ENCODE measurements around the gene CLTC.

CLTC gene

DNA sequence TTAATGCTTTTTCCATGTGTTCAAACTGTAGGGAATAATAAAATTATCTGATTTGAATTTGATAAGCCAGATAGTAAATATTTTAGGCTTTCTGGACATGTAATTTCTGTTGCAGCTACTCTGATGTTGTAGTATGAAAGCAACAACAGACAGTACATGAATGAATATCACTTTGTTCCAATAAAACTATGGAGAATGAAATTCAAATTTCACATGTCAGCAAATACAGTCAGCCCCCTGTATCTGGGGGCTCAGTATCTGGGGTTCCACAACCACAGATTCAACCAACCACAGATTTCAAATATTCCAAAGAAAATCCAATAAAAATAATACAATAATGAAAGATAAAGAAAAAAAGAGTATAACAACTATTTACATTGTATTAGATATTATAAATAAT is 8.2 kb upstream of the CLTC start:
- no peak for TF ChIP-seq CTCF (conservative IDR thresholded peaks at IDR 0.05)
- no peak overlapping the region for H3K27ac ChIP-seq

DNA sequence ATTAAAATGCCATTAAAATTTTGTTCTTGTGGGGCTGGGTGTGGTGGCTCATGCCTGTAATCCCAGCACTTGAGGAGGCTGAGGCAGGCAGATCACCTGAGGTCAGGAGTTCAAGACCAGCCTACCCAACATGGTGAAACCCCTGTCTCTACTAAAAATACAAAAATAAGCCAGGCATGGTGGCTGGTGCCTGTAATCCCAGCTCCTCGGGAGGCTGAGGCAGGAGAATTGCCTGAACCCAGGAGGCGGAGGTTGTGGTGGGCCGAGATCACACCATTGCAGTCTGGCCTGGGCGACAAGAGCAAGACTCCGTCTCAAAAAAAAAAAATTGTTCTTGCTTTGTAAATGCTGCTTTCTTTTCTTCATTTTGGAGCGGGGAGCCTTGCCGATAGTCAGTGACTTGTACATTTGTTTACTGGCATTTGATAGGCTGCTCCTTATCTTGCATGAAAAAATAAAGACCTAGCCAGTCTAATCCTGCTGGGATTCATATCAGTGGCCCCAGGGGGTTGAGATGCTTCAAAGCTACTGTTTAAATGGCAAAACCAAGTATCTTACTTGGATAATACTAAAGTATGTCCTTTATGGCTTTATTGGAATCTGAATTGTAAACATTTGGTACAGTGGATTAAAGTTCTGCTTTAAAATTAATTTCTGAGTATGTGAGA is 3.3 kb upstream of the CLTC start:
- peak overlapping the region; percentile 99 for H3K27ac ChIP-seq

DNA sequence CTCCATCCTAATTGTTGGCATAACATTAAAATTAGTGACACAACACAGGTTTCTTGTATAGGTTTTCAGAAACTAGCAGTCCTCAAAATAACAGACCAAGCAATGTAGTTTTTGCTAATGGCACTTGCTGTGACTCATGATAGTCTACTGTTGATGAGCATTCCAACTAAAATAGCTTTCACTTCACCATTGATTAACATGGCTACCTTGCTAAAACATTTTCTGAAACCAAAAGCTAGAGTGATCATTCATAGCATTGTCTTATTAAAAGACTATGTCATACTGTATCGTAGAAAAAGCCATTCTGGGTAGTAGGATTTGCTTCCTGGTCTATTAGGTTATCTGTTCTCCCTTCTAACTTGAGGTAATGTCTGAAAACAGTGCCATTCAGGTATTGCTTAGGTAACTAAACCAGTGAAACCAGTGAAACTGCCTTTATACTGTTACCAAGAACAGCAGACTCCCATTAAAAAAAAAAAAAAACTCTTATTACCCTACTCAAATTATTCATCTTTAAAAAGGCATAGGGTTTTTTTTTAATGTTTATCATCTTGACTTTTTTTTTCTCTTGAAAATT is 2.5 kb upstream of the CLTC start:
- no peak for TF ChIP-seq CTCF (conservative IDR thresholded peaks at IDR 0.05)
- peak overlapping the region; percentile 99 for H3K27ac ChIP-seq

More for the DNA sequence above, 3.3 kb upstream of the CLTC start:
- no peak for TF ChIP-seq CTCF (conservative IDR thresholded peaks at IDR 0.05)

DNA sequence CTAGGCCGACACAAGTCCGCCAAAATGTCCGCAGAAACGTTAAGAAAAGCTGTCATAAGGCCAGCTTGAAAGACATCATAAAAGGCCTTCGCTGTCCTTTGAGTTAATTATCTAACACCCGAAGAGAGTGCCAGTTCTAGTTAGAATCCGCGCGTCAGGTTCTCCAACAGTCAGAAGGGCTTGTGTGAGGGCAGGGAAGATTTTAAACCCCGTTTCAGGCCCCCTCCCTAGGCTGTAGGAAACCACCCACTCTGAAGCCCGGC is 729 bp upstream of the CLTC start:
- peak overlapping the region; percentile 99 for H3K27ac ChIP-seq
- no peak for TF ChIP-seq CTCF (conservative IDR thresholded peaks at IDR 0.05)

DNA sequence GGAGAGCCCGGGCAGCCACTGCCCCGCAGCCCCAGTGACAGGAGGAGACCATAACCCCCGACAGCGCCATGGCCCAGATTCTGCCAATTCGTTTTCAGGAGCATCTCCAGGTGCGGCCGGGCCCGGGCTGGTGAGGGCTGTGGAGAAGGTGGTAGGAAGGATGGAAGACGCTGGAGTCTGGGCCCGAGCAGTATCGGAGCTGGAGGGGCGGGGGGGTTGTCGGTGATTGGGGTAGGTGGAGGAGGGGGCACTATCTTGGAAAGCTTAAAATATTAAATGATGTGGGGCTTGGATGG is 317 bp downstream of the CLTC start:
- TF ChIP-seq CTCF (conservative IDR thresholded peaks at IDR 0.05) = no peak
- peak overlapping the region; percentile 99 for H3K27ac ChIP-seq

DNA sequence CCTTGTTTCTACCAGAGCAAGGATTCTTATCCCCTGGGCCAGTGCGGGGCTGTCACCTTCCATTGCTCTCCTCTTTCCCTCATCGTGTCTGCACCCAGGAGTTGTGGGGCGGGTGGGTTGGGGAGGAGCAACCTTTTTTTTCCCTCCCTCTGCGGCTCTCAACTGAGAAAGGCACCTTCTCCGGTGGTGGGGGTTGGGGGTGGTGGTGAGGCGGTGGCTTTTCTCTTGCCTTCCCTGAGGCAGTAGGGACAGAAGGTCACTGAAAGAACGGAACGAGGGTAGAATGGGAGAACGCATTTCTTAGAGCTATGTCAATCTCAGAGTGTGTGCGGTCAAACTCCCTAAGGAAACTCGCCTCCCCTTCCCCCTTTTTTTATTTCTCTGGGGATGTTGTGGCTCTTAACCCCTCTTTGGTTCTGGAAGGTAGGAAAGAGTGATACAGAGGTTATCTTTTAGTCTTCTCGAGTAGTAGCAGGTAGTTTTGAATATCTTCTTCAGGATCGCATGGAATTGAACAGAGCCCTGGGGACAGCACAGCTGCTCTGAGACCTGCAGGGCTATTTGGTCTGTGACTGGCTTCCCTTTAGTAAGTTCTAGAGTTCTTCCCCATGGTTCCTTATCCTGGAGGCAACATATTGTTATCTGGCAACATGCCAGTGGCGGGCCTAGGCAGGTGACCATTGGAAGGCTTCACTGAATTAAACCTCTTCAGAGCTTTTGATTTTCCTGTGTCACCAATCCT is 994 bp downstream of the CLTC start:
- no peak for TF ChIP-seq CTCF (conservative IDR thresholded peaks at IDR 0.05)

DNA sequence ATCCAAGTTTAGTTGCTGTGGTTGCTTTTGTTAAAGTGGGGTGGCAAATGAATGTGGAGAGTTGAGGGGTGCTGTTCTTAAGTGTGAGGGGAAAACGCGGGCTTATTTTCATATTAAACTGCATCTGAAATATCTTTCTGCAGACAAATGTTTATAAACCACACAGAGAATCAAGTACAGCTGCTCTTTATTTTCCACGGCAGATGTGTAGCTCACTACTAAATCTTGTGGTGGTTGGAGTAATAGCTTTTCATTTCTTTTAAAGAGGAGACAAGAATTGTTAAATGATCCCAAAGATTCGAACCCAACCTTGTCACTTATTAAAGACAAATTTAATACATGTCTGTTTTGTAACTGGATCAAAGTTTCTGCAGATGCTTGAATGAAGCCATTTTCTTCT is 2.1 kb downstream of the CLTC start:
- no peak for TF ChIP-seq CTCF (conservative IDR thresholded peaks at IDR 0.05)
- H3K27ac ChIP-seq = peak overlapping the region; percentile 99

More for the DNA sequence above, 994 bp downstream of the CLTC start:
- H3K27ac ChIP-seq = peak overlapping the region; percentile 99

Measured in VCaP (cell line).